HCEC 1CT (cell line): ENCODE measurements around the gene SPDL1.

Experiments used
- DNase-seq: peaks from one replicate; pipeline ENCODE4 v3.0.0-alpha.2; 2017

Gene SPDL1

DNA sequence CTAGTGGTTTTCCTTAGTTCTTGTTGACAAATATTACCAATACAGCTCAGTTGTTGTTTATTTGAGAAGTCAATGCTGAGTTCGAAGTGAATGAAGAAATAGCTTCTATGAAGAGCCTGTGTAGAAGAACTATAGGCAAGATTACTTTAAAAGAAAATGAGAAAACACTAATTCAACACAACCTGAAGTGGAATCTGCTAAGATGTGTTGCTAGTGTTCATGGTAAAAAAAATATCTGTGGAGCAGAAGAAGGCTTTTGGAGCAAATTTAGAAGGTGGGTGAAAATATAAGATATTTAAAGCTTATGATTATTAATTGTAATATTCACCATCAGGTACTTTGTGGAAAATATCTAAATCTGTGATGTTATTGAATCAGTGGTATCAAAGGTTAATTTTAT, 51.0 kb downstream of the SPDL1 start:
- no peak for DNase-seq

DNA sequence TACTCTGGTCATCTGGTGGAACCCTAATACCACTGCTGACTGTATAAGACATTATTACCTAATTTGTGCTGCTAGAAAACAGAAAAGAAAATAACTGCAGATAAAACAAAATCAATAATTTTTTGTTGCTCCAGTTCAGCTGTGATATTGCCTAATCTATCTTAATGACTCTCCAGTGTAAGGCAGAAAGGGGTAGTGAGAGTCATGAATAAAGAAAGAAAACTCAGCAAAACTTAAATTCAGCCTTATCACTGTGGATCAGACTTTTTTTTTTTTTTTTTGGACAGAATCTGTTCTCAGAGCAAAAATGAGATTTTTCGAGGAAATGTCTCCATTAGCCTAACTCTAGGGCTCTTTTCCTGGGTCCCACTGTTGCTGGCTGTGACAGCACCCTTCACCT, 52.4 kb downstream of the SPDL1 start:
- no peak for DNase-seq

DNA sequence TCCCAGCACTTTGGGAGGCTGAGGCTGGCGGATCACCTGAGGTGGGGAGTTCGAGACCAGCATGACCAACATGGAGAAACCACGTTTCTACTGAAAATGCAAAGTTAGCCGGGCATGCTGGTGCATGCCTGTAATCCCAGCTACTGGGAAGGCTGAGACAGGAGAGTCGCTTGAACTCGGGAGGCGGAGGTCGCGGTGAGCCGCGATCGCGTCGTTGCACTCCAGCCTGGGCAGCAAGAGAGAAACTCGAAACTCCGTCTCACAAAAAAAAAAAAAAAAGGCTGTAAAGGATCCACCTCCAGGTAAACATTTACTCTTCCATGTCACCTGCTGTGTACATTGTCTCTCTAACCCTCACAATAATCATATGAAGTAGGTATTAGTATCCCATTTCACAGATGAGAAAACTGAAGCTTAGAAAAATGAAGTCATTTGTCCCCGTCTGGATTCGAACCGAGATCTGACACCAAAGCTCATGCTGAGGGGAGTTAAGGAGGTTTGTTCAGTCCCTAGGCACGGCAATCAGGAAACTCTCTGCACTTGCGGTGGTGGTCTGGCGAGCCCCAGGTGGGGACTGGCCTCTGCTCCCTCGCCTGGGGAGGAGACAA, 53.0 kb downstream of the SPDL1 start:
- no peak for DNase-seq

DNA sequence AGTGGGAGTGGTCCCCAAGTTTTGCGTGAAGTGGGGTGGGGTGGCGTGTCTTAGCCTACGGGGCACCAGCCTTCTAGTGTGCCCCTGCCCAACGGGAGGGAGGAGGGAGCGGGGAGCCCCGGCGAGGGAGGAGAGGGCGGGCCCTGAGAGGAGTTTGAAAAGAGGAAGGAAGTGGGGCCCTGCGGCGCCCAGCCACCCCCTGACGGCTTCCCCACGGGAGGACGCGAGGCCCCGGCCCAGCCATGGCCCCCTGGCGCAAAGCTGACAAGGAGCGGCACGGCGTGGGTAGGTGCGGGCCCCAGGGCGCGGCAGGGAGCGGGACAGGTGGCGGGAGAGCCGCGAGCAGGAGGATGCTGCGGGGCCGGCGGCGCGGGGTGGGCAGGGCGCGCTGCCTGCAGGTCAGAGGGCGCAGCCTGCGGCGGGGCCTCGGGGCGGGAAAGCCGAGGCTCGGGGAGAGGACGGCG, 53.5 kb downstream of the SPDL1 start, which contains the start of gene DOCK2:
DOCK2 (plus strand) TSS at position 191 of the 464 bp plus-strand sequence; CDS start at position 243, 52 bp downstream.
- no peak for DNase-seq

DNA sequence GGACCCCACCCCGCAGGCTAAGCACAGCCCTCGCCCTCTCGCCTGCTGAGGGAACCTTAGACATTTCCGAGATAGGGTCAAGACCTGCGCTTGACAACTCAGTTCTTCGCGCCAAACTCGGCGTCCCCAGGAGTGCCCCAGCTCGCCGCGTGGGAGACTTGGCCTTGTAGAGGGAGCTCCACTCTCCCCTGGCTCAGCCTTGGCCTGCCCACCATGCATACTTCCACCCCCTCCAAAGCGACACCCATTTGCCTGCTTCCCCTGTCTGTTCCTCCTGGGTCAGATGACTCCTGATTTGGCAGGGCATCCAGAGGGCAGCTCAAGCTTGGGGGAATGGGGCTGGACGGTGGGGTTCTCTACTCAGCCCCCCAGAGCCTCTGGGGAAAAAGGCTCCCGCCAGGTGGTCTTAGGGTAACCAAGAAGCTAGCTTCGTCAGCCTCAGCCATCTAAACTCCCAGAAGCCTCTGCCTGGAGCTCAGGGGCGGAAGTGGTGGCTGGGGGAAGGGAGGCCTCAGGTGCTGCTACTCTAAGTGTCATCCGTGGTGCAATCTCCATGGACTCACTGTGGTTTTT, 54.1 kb downstream of the SPDL1 start:
- DNase-seq: no peak

DNA sequence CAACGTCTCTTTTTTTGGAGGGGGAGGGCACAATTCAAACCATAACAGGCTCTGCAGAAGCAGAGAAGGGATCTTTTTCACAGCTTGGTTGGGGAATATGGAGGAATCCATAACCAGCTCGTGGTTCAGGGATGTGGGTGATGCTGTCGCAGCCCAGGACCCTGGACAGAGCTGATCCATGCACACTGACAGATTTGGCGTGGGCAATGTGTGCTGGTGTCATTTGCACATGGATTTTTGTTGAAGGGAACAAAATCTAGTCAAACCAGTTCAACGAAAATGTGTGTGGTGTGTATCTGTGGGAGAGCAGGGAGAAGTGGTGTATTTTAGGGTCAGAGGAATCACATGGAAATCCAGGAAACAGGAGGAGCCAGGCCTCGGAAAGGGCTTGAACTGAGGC, 57.7 kb downstream of the SPDL1 start:
- DNase-seq: no peak

DNA sequence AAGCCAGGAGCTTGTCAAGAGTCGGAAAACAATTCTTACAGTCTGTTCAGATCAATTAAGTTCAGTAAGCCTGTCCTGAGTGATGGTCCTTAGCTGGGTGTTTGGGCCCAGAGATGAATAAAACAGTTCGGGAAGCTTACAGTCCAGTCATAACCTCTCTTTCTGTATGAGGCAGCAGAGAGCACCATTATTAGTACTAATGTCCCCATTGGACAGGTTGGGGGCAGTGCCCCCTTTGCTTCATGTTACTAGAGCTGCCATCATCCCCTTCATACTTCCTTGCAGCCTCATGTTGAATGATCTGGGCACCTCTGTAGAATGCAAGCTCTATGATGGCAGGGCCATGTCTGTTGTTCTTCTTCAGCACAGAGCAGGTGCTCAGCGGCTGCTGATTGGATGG, 63.3 kb downstream of the SPDL1 start:
- no peak for DNase-seq

DNA sequence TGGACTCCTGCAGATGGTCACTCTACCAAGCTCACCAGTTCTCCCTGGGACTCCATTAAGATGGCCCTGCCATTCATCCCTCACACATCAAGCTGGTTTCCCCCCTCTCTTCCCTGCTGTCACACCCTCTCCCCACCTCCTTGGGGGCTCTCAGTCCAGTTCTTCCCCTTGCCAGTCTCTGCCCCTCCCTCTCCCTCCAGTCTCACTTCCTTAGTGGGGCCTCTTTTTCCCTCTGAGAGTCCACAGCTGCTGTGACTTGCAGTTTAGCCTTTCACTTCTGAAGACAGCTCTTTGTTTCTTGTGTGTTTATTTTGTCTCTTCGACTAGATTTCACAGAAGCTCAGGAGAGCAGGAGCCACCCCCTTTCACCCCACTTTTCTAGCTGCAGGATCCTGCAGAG, 64.0 kb downstream of the SPDL1 start:
- no peak for DNase-seq

DNA sequence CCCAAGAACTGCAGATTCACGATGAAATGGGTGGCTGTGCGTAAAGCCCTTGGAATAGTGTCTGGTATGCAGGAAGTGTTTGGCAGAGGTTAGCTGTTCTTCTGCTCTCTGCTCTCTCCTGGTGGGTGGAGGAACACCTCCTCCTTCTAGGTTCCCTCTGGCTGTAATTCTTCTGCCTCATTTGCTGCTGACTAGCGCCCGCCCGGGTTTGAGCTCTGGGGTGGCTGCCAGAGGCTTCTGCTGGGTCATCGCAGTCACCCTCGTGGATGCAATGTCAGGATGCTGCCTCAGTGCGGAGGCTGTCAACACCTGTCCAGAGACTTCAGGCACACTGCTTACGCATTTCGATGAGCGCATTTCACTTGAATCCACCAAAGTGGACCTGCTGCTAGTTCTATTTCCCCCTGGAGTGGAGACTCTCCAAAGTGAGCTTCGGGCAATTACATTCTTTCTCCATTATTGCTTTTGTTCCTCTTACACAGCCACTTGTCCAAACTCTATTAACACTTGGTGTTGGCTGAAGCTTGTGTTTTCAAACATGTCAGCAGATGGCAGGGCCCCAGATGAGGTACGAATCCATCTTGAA, 65.2 kb downstream of the SPDL1 start:
- DNase-seq: no peak

DNA sequence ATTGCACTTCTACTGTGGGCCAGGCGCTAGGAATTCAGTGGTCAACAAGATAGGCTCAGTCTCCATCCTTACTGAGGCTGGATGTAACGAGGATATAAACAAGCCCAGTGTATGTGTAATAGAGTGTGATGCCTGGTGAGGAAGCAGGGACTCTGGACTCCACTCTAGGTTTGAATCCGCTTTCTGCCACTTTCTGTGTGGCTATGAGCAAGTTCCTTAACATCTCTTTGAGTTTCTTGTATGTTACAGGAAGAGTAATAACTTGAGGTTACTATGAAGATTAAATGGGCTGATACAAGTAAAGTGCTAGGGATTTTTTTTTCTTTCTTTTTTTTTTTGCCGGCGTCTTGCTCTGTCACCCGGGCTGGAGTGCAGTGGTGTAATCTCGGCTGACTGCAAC, 65.9 kb downstream of the SPDL1 start:
- no peak for DNase-seq

DNA sequence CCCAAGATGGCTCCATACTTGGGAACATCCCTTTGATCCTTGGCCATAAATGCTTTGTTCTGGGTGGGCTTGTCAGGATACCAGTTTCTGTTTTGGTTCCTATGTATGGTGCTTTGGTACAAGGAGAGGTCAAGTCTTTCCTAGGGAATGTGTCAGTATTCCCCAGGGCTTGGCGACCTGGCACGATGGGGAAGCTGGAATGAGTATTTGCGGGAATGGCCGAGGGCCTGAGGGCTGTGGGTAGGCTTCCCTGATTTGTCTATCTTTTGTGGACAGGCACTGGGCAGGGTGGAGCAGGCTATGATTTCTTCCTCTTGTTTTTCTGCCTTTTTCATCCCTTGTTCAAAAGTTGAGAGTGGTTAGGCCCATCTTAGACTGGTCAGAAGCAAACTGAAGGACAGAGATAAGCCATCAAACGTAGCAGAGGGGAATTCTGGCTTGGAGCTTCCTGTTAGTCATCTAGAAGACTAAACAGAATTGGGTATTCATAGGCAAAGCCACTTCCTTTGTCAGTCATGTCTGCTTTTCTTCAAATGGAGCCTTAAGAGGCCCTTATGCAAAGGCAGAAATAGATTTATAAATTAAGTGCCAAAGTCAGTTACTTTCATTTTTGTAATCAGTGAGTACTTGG, 67.2 kb downstream of the SPDL1 start:
- peak; percentile 76 for DNase-seq

DNA sequence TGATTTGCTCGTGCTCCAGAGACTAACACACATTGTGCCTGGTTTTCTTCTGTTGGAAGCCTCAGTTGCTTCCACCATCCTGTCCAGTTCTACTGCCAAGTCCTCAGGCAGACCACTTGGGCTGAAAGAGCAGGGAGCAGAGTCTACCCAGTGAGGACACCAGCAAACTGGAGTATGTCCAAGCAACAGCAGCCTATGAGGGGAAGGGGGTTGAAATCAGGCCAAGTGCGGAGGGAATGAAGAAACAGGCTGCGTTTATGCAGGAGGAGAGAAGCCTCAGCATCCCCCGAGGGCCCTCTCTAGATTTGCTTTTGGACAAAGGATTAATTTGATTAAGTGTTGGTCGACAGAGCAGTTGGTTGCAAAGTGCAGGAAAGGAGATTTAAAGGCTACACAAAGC, 68.0 kb downstream of the SPDL1 start:
- DNase-seq: no peak

DNA sequence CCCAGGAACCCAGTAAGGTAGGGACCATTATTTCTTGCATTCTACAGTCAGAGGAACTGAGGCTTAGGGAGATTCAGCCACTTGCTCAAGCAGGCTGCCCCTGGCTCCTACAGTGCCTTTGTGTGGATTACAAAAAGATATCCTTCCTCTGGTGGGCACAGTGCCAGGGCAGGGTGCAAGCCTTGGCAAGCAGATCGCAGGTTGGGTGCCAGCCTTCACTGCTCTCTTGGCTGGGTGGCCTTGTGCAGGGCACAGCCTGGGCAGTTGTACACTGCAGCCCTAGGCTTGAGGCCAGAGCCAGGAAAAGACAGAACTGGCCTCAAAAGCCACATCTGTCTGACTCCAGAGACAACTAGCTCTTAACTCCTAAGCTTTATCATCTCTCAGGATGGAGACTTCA, 68.5 kb downstream of the SPDL1 start:
- DNase-seq: no peak

DNA sequence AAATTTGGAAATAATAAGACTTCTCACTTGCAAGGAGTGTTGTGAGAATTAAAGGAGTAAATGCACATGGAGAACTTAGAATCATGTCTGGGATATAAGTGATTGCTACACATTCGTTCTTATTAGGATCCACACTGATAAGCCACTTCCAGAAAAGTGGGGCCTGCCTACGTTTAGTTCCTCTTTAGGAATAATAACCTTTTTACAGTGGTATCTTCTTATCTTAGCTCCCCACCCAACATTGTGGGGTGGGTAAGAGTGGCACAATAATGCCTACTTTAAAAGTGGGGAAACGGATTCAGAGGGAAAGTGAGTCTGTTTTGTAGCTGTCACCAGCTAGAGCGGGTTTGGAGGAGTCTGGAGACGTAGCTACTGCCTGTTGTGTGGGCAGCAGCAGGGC, 69.5 kb downstream of the SPDL1 start:
- DNase-seq: no peak
